ENCODE results near the gene EXOC3L1.

Gene EXOC3L1

DNA sequence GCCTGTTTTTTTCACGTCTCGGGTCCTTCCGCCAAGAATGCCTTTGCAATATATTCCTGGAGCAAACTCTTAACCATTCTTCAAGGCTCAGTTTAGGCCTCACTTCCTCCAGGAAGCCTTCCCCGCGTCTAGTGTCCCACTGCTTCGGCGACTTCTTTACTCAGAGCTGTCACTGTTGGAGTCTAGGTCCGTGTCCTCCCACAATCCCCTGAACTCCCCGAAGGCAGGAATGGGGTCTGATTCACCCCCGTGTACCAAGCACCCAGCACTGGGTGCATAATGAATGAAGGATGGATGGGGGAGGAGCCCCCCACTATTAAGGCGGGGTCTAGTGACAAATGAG lies 6.7 kb downstream of the EXOC3L1 start:
- DNase-seq (ENCODE audit: low read depth) = no peak

- no peak for DNase-seq (ENCODE audit: low read depth)
Observed at GRCh38 chr16:67182288-67182687, 7.6 kb downstream of the EXOC3L1 start.

DNA sequence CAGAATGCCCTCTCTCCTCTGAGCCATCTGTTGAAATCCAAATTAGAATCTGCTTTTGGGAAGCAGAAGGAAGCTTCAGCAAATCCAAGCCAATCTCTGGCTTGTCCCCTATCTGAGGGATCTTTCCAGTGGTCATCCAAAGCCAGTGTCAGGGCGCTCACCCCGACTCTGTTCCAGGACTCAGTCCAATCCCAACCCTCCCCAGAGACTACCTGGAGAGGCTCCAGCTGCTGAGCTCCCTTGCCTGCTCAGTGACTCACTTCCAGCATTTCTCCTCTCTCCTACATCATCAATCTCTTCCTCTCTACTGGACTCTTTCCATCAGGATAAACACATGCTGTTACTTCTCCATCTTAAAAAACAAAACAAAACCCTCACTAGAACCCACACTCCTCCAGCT lies 8.6 kb downstream of the EXOC3L1 start:
- no peak for DNase-seq (ENCODE audit: low read depth)

GRCh38 chr16:67180166-67180565 lies 9.8 kb downstream of the EXOC3L1 start:
- no peak for DNase-seq (ENCODE audit: low read depth)

- no peak for DNase-seq (ENCODE audit: low read depth)
Observed at GRCh38 chr16:67179421-67180080, 10.4 kb downstream of the EXOC3L1 start.

- DNase-seq (ENCODE audit: low read depth) = no peak
Observed at GRCh38 chr16:67177743-67178699, 11.9 kb downstream of the EXOC3L1 start.

GRCh38 chr16:67176662-67177061 lies 13.3 kb downstream of the EXOC3L1 start:
- DNase-seq (ENCODE audit: low read depth) = no peak

DNA sequence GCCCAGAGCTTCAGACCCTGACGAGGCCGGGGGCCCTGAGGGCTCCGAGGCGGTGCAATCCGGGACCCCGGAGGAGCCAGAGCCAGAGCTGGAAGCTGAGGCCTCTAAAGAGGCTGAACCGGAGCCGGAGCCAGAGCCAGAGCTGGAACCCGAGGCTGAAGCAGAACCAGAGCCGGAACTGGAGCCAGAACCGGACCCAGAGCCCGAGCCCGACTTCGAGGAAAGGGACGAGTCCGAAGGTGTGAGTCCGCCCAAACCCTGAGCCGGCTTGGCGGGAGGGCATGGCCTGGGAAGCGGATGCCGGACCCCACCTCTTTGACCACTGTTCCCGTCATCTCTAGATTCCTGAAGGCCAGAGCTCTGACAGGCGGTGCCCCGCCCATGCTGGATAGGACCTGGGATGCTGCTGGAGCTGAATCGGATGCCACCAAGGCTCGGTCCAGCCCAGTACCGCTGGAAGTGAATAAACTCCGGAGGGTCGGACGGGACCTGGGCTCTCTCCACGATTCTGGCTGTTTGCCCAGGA lies 15.2 kb downstream of the EXOC3L1 start:
- no peak for DNase-seq (ENCODE audit: low read depth)

DNA sequence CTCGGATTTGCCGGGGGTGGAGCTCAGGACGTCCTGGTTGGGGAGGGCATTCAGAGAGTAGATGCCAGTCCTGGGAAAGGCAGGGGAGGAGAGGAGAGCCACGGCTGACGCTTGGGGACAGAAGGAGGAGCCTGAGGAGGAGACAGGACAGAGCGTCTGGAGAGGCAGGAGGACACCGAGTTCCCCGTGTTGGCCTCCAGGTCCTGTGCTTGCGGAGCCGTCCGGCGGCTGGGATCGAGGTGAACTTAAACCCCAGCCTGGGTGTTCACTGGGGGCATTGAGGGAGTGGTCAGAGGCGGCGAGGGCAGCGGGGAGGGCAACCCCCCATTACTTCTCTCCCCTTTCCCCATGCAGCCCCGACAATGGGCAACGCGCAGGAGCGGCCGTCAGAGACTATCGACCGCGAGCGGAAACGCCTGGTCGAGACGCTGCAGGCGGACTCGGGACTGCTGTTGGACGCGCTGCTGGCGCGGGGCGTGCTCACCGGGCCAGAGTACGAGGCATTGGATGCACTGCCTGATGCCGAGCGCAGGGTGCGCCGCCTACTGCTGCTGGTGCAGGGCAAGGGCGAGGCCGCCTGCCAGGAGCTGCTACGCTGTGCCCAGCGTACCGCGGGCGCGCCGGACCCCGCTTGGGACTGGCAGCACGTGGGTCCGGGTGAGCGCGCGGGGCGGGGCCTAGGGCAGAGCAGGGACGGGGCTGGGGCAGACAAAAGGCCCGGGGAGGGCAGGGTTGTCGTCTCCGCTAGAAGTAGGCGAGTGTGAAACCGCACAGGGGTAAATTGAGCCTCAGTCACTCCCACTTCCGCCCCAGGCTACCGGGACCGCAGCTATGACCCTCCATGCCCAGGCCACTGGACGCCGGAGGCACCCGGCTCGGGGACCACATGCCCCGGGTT lies 15.9 kb downstream of the EXOC3L1 start:
- no peak for DNase-seq (ENCODE audit: low read depth)

DNA sequence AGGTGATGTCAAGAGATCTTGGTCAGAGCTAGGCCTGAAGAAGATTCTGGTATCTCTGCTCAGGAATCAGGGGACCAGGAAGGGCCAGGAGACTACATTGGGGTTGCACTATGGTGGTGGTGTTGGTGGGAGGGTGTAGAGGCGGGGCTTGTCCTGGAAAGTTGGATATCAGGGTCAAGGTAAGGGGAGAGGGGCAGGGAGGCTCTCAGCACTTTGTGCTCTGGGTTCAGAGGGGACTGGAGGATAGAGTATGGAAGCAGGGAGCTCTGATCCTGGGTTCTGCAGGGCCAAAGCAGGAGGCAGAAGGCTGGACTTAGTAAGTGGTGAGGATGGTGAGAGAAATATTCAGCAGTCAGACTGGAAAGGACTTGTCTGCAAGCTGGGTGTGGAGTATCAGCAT lies 16.6 kb downstream of the EXOC3L1 start:
- DNase-seq (ENCODE audit: low read depth) = no peak

GRCh38 chr16:67170949-67171649 lies 18.8 kb downstream of the EXOC3L1 start:
- DNase-seq (ENCODE audit: low read depth) = no peak

GRCh38 chr16:67170168-67170948 lies 19.6 kb downstream of the EXOC3L1 start, which contains the start of gene NOL3:
TSS of gene NOL3 (plus strand) at chr16:67170538.
- DNase-seq (ENCODE audit: low read depth) = no peak

- DNase-seq (ENCODE audit: low read depth) = no peak
Observed at GRCh38 chr16:67169642-67170167, 20.2 kb downstream of the EXOC3L1 start.

DNA sequence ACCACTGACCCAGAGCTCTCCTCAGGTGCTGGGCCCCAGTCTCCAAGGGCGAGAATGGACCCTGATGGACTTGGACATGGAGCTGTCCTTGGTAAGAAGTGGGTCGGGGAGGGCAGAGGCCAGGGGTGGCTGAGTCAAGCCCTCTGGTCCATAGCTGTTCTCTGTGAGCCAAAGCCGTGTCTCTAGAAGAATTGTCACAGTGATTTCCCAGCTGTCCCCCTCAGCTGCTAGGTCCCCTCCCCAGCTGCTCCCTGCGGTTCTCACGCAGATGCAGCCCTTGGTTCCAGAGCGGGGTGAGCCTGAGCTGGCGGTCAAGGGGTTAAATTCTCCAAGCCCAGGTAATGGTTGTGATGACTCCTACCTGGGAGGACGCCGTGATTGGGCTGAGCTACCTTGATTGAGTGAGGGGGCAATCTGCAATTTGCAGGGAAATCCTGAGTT lies 20.9 kb downstream of the EXOC3L1 start:
- DNase-seq (ENCODE audit: low read depth) = no peak

GRCh38 chr16:67167588-67167987 lies 22.3 kb downstream of the EXOC3L1 start:
- no peak for DNase-seq (ENCODE audit: low read depth)

DNA sequence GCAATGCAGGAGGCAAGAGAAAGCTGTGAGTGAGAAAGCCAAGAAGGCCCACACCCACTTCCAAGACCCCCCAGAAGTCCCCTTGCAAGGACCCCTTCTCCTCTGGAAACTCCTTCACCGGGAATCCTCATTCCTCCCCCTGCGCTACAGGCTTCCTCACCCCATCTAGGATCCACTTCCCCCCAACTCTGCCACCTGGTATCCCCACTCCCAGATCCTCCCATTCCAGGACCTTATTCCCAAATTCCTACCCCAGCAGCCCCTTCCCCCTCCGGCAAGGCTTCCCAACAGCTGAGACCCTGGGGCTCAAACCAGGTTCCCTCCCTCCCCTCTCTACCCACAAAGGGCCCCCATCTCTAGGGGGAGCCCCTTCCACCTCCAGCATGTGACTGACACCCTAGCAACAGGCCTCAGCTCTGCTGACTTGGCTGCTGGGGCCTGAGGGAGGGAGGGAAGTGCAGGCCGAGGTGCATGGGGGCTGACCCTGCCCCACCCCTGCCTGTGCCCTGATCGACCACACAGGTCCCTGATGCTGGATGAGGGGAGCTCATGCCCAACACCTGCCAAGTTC lies 23.3 kb downstream of the EXOC3L1 start:
- DNase-seq (ENCODE audit: low read depth) = no peak

DNA sequence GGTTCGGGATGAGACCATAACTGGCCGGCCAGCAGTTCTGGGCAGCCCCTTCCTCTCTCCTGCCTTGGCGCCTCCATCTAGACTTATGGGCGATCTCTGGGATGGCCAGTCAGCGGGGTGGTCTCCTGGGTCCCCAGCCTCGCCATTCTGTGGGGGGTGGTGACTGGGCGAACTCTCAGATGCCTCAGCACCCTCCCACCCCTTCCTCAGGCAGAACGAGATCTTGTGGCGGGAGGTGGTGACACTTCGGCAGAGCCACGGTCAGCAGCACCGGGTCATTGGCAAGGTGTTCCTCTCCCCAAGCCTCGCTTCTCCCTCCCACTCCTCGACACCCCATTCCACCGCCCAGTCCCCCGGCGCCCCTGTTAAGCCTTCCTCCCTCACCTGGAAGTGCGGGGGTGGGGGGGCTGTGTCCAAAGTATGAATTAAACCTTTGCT lies 23.8 kb downstream of the EXOC3L1 start:
- DNase-seq (ENCODE audit: low read depth) = no peak

- no peak for DNase-seq (ENCODE audit: low read depth)
Observed at GRCh38 chr16:67165121-67166078, 24.5 kb downstream of the EXOC3L1 start.

GRCh38 chr16:67164599-67165061 lies 25.3 kb downstream of the EXOC3L1 start, which contains the start of gene HSF4:
TSS of gene HSF4 (plus strand) at chr16:67164745. CDS start at chr16:67164812, 67 bp downstream.
- DNase-seq (ENCODE audit: low read depth) = no peak

Data from HS-27A (cell line).